HG03097 (cell line): ENCODE measurements around the gene ARNT2.
"Not testable (repeated sequence)": the region's sequence is repeated elsewhere in the genome, so short reads cannot be mapped to it uniquely, and the experiment has no call there.

Experiments
- ATAC-seq: cut with Tn5 transposase; IDR thresholded peaks from one replicate; pipeline ENCODE4 v1.9.1; 2021; ENCODE audit not compliant: unreplicated experiment, low FRiP score

Gene ARNT2

DNA sequence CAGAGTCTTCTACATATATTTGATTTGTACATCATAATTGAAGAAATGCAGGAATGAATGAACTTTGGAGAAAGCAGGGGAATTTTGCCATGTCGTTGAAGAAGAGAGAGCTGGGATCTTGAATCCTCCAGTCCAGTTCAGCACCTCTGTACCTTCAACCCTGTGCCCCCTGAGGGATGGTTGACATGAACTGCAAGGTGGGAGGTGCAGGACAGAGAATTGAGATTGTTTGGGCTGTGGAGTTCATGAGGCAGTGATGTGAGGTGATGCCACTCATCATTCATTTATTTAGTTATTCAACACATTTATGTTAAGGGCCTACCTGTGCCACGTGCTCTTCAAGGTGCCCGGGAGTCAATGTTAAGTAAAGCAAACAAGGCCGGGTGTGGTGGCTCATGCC is 104.6 kb downstream of the ARNT2 start:
- ATAC-seq, result no peak

DNA sequence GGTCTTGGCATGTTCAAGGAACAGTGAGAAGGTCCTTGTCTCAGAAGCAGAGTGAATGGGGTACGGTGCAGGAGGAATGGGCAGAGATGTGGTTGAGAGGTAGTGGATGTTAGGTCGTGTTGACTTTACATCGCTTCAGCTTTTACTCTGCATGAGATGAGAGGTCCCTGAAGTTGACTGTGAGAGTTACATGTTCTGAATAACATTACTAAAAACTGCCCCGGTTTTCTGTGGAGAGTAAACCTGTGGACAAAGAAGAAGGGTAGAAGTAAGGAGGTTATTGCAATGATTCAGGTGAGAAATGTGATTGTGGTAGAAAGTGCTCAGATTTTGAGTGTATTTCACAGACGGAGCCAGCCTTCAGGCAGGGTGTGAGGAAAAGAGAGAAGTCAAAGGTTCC is 105.6 kb downstream of the ARNT2 start:
- ATAC-seq, result no peak

DNA sequence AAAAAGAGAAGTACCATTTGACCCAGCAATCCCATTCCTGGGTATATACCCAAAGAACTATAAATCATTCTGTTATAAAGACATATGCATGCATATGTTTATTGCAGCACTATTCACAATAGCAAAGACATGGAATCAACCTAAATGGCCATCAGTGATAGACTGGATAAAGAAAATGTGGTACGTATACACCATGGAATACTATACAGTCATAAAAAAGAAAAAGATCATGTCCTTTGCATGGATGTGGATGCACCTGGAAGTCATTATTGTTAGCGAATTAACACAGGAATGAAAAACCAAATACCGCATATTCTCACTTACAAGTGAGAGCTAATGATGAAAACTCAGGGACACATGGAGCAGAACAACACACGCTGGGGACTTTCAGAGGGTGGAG is 106.8 kb downstream of the ARNT2 start:
- not testable (repeated sequence) for ATAC-seq

DNA sequence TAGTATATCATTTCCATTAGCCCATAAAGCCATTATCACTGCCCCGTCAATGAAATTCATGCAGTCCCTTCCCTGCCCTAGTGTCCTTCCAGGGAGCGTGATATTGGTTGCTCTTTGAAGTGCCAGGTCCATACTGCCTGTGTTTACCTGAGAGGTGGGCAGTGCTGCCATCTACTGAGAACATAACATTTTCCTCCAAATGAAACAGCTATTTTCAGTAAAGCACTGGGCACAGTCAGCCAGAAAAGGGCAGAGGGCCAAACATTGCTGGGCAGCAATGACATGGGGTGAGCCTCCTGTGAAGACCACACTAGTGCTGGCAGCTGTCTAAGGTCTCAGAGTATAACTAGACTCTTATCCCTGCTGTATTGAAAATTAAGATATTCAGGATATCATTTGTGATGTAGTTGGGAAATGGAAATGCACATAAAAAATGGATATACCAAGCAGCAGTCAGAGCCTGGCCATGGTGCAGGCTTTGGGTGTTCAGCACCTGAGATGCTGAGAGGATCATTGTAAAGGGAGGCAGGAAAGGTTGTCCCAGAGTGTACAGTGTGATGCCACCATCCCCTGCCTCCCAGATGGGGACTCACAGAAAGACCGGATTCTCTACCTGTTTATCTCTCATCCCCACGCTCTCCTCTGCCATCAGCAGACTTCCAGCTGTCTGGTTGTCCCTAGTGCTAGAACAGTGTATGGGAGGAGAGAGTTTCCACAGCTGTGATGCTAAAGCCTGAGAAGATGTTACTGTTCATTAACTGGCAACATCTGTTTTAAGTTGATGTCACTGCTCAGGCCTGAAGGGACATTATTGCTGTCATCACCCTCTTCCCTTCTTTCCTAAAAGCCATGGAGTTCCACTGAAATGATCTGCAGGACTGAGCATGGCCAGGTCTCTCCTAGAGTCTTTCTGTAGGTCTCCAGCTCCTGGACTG is 108.8 kb downstream of the ARNT2 start:
- no peak for ATAC-seq

DNA sequence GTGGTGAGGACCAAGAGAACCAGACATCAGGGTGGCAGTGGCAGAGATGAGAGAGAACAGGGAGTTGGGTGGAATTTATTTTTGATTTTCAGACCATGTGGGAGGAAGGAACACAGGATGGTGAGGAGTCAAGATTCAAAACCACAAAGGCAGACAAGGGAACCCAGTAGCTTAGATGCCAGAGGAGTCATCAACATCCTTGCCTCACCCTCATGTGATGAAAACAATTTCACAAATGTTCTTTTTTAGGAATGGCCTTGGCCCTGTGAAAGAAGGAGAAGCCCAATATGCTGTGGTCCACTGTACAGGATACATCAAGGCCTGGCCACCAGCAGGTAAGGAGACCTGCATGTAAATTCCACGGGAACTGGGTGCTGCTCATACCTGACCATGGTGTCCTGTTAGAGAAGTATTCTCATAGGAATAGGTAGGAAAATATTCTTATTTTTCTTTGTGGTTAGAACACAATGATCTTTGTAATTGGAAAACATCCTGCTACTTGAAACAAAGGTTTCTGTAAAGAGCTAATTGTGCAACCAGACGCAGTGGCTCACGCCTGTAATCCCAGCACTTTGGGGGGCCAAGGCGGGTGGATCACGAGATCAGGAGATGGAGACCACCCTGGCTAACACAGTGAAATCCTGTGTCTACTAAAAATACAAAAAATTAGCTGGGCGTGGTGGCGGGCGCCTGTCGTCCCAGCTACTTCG is 110.0 kb downstream of the ARNT2 start:
- ATAC-seq, result no peak

DNA sequence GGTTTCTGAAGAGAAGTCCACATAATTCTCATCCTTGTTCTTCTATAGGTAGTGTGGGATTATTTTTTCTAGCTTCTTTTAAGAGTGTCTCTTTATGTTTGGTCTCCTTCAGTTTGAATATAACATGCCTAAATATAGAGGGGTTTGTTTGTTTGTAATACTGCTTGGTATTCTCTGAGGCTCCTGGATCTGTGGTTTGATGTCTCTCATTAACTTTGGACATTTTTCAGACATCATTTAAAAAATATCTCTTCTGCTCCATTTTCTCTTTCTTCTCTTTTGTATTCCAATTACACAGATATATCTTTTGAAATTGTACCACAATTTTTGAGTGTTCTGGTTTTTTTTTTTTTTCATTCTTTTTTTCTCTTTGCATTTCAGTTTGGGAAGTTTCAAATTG is 113.1 kb downstream of the ARNT2 start:
- no peak for ATAC-seq

DNA sequence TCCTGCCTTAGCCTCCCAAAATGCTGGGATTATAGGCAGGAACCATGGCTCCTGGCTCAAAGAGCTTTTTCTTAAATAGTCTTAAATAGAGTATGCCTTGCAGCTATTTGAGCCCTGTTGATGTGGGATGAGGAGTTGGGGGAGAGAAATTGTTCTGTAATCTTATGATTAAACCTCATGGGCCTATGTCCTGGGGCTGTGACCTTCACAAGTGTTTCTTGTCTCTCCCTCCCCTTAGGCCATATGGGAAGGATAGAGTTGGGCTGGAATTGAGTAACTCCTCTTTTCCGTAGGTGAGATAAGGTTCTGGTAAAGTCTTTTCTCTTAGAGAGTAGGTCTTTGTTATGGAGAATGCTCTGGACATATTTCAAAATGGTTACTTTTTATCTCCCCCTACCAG is 114.3 kb downstream of the ARNT2 start:
- no peak for ATAC-seq

DNA sequence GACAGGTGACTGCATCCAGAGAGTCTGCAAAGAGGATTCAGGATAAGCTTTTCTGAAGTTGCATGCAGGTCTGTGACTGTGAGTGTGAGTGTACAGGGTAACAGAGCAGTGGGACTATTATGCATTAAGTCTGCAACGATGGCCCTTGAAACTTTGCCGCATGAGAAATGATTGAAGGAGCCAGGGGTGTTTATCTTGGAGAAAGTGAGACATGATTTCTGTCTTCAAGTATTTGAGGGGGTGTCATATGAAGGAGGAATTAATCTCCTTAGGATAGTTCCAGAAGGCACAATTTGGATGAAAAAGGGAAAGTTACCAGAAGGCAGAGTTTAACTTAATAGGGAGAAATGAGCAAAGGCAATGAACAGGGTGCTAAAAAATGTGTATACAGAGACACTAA is 119.6 kb downstream of the ARNT2 start:
- ATAC-seq, result no peak

DNA sequence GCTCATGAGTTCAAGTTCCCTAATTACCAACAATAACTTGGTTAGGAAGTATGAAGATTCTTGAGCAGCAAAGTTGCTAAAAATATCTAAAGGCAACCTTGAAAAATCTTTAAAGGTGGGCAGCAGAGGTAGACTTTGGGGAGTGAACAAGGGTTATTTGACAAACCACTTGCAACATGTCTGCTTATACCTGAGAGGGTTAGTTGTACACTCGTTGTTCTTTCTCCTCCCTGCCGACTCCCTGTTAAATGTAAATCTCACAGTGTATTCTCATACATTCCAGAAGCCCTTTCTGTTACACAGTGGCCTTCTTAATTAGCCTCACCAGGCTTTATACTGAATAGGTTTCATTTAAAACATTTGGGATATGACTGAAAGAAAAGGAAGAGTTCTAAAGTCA is 121.7 kb downstream of the ARNT2 start:
- no peak for ATAC-seq

DNA sequence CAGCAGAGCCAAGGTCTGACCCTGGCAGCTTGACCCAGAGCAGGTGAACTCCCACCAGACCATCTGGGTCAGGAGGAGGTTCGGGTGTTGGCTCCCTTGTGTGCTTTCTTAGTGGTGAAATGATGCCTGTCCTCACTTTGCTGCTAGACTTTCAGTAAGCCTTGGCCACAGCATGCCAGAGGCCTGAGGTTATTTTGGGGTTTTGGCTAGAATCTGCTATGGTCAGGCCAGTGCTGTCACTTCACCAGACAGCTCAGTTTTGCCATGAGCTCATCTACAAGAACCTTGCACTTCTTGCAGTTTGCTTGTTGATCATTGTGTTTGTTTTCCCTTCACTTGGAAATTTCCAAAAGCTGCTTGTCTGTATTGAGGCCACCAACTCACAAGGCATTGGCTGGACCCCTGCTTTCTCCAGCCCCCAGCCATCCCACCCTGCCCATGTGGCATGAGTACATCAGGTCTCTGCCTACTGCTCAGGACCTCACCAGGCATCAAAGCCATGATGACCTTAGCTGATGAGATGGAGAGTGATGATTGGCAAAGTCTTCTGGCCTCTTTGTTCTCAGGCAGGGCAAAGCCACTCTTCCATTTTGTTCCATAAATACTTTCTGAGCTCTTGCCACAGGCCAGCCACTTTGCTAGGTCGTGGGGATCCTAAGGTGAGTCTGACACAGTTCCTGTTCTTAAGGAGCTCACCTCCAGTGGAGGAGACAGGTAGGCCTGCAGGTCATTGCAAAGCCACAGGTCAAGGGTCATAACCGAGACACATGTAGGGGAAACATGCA is 122.6 kb downstream of the ARNT2 start:
- no peak for ATAC-seq

DNA sequence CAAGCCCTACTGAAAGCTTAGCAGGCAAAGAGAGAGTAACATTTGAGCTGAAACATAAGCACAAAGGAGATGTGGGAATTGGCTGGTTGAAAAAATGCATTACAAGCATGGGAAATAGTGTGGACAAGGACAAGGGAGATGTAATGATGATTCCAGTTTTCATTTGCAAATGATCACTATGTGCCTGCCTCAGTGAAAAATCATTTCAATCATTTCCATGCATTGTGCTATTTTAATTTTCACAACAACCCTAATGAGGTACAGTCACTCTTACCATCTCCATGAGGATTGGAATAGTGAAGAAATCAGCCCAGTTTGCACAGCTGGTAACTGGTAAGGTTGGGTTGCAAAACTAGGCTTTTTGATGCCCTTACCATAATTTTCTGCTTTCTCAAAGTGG is 123.2 kb downstream of the ARNT2 start:
- ATAC-seq, result no peak

DNA sequence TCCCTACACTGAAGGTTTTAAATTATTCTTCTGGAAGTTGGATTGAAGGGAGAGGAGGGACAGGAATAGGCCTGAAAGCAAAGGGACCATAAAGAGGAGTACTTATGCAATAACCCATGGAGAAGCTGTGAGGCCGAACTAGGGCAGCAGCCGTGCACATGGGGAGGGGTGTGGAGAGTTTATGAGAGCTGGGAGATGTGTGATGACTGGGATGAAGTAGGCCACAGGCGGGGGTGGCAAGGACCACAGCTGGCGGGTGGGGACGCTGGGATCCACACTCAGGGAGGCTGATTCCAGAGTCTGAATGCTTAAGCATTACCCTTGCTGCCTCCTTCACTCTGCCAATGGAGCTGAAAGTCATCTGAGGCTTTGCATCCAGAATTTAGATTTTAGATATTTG is 123.8 kb downstream of the ARNT2 start:
- no peak for ATAC-seq

DNA sequence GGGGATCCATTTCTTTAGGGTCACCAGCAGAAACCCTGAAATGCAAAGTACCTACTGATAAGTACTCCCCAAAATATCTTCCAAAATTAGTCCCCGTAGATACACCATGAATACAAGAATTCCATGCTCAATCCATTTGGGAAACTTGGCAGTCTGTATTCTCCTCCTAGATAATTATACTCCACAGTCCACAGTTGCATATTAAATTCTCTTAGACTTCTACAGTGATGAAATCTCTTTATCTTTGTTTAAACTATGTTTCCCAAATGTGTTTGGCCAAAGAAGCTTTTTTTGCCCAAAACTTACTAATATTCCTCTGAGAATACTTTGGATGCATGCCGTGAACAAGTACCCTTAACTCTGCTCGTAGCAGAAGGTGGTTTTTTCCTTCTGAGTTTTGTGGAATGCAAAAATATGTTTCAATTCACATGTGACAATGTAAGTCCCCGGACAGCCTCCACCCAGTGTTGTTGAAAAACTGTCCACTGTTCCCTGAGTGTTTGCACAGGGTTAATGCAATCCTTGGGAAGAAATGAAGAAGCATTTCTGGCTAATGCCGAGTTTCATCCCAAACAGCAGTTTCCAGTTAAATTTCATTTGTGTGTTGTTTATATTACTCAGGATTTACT is 126.7 kb downstream of the ARNT2 start:
- ATAC-seq, result no peak

DNA sequence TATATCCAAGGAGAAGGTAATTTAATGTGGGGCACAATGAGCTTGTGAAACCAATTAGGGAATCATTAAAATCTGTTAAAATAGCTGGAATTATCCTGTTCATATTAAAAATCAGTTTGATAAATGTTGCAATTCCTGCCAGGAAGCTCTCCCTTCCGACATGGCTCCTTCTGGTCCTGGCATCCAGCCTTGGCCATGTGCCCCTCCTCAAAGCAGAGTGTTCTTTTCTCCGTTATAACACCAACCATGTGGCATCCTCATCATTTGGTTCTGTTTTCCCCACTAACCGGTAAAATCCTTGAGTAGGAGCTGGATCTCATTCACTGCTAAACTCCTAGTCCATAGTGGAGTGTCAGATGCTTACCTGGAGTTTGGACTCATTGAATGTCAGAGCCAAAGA is 127.2 kb downstream of the ARNT2 start:
- ATAC-seq, result no peak

DNA sequence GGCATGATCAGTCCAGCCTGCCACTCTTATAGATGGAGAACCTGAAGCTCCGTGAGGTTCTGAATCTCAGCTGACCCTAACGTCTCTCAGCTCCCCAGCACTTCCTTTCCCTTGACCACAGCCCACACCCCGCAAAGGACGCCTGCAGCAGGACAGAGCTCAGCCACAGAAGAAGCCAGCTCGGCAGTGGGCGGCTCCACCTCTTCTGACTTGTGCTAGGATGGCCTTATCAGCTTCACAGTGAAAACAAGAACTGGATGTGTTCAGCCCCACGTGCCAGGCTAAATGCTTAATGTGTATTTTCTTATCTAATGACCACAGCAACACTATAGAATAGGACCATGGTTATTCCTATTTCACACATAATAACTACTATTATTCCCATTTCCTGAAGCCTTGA is 127.6 kb downstream of the ARNT2 start:
- no peak for ATAC-seq

DNA sequence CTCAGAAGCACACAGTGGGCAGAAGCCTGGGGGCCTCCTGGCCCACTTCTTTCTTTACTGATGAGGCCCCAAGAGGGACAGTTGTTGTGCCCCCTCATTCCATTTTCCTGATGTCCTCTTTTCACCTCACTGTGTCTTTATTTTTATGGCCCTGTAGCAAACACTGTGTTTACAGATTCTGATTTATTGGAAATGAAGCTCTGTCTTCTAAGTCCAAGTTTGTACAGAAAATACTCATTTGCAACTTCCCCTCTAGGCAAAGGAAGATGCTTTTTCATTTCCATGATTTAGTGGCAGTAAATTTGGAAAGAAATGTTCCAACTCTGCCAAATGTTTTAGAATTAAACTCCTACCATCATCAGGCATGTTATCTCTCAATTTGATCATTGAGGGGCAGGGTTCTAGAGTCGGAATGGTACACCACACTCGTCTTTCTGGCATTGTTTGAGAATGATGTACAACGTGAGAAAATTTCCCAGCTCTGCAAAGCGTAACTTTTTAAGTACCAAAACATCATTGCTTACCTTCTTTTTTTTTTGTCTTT is 129.7 kb downstream of the ARNT2 start:
- ATAC-seq, result no peak

DNA sequence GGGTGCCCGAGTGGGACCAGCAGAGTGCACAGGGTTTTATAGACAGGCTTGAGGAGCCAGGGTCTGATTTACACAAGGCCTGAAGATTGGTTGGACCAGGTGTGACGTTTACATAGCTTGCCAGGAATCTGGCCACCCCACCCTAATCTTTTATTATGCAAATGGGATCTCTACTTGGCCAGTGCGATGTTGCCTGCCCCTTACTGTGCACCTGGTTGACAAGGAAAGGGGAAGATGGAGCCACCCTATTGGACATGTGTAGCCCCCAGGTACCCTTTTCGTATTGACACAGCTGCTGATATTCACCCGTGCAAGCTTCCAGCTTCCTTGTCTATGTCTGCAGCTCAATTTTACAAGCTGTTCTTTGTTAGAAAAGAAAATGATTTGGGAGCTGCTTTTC is 132.0 kb downstream of the ARNT2 start:
- ATAC-seq, result no peak

DNA sequence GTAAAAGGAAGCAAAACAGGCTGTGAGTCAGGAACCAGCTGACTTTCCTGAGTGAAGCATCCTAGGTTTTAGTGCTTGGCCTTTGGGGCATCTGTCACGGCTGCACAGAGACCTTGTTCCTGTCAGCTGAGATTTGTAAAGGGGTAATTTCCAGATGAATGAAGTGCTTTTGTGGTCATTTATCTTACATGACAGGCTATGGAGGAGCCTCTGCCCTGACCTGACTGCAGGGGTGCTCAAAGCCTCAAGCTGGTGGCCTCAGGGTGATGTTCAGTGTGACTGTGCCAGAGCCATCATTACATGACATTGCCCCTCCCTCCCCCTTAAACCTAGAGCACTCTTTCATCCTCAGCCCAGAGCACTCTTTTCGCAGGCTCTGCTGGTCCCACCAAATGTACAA is 132.5 kb downstream of the ARNT2 start:
- no peak for ATAC-seq

DNA sequence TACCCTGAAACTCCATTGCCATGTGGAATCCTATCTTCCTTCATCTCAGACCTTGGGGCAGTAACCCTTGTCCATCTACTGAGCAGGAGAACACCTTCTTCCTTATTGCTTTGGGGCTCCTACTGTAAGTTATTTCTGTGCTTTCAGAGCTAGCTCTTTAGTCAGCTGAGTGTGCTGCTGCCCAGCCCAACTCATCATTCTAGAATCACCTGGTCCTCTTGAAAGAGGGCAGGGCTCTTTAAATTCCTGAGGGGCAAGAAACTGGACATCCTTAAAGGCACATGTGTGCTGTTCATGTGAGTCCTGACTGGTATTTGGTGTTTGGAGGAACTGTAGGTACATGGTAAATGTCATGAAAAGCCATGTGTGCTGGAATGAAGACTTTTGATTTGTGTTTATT is 140.9 kb downstream of the ARNT2 start:
- ATAC-seq, result no peak

DNA sequence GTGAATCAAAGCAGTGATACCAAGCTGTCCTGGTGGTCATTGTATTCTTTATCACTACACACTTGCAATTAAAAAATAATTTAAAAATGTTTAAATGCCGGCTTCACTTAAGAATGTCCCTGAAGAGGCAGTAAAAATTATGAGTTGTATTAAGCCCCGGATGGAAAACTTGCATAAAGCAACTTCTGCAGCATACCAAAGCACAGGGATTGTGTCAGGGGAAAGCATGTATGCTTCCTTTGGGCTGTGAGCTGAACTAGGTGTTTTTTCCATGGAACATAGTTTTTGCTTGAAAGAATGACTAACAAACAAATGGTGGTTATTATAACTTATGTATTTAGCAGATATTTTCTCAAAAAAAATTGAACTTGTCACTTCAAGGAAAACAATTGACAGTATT is 143.1 kb downstream of the ARNT2 start:
- no peak for ATAC-seq

DNA sequence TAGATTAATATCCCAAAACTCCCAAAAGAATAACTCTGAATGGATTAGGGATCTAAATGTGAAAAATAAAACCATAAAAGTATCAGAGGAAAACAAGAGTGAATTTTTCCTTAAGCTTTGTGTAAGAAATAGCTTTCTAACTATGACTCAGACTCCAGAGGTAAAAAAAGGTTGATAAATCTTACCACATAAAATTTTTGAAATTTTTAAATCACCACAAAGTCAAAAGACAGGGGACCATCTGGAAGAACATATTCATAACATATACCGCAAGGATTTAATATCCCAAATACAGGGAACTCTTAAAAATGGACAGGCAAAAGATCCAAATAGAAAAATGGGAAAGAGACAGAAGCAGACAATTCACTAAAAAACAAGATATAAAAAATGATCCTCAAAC is 145.0 kb downstream of the ARNT2 start:
- no peak for ATAC-seq
